Stimulated activated CD8-positive, alpha-beta memory T cell treated with anti-CD3 and anti-CD28 coated beads, Interleukin-12 subunit alpha, Interleukin-12 subunit beta, amount 100 ng/mL, for 4 hours (primary cell): ENCODE results near the gene CARNS1.
"Not testable (repeated sequence)": the region's sequence is repeated elsewhere in the genome, so short reads cannot be mapped to it uniquely, and the experiment has no call there.

Source experiments
- DNase-seq: peaks from one replicate; pipeline ENCODE4 v3.0.0-alpha.2; 2020; ENCODE audit warnings: low read depth

CARNS1 gene

DNA sequence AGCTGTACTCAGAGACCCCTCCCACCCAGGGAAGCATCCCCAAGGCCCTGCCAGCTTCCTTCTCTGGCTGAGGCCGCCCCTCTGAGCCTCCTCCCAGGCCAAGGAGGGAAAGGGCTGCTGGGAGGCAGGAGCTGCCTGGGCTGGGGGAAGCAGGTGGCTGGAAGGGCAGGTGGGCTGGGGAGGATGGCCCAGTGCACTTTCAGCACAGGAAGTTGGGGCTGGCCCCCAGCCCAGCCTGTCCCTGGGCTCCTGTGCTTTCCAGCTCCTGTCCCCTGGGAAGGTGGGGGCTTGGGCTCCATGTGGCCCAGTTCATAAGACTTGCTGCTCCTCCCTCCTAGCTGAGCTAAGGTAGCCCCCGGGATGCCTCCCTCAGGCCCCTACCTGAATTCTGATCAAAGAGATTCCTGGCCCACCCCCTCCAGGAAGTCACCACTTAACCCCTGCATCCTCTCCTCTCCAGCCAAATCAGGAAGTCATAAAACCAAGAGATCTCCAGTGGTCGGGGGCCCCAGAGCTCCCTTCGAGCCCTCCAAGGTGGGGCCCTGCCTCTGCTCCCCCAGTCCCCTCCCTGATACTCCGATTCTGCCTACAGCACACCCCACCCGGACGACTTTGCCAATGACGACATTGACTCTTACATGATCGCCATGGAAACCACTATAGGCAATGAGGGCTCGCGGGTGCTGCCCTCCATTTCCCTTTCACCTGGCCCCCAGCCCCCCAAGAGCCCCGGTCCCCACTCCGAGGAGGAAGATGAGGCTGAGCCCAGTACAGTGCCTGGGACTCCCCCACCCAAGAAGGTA is 18.7 kb upstream of the CARNS1 start:
- no peak for DNase-seq

DNA sequence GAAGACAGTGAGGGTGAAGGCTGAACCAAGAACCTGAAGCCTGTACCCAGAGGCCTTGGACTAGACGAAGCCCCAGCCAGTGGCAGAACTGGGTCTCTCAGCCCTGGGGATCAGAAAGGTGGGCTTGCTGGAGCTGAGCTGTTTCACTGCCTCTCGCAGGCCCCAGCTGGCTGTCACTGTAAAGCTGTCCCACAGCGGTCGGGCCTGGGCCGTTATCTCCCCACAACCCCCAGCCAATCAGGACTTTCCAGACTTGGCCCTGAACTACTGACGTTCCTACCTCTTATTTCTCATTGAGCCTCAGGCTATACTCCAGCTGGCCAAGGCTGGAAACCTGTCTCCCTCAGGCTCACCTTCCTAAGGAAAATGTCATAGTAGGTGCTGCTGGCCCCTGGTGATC is 17.9 kb upstream of the CARNS1 start:
- no peak for DNase-seq

DNA sequence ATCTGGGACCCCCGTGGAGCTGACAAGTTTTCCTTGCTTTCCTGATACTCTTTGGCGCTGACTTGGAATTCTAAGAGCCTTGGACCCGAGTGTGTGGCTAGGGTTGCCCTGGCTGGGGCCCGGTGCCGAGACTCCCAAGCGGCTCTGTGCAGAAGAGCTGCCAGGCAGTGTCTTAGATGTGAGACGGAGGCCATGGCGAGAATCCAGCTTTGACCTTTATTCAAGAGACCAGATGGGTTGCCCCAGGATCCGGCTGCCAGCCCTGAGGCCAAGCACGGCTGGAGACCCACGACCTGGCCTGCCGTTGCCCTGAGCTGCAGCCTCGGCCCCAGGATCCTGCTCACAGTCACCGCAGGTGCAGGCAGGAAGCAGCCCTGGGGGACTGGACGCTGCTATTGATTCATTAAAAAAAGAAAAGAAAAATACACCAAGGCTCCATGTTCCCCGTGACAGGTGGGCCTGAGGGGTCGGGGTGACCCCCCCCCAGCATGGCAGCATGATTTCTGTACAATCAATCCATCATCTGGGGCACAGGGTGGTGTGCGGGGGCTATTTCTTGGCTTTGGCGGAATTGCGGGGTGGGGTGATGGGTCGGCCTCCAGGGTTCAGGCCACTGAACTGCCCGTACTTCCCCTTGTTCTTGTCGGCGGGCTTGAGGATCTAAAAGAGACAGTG is 17.4 kb upstream of the CARNS1 start:
- no peak for DNase-seq

DNA sequence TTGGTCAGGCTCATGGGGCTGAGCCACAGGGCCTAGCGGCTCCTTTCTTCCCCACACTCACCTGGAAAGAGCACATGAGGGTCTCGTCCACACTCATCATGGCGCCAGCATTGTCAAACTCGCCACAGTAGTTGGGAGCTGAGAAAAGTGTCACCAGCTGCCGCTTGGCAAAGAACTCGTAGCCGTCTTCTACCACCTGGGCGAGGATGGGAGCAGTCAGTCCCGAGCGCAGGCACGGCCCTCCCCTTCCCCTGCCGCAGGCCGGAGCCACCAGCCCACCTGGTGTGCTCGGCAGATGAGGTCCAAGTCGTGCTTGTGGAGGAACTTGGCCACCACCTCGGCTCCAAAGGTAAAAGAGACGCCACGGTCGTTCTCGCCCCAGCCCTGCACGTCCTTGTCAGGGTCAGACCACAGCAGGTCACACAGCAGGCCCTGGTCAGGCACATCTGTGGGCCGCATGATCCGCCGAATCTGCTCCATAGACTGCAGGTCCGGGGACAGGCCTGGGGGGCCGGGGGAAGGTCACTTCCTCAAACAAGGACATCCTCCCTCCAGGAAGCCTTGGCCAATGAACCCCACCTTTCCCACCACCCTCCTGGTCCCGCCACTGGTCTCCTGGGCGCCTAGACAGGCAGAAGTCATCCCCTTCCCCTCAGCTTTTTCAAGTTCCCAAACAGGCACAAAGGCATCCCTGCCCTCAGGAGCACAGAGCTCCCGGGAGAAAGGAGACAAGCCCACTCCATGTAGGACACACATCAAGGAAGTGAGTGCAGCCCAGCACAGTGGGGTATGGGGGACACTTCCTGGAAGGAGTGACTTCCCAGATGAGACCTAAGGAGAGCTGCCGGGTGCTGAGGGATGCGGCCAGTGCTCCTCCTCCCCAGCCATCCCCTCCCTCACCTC is 16.6 kb upstream of the CARNS1 start:
- DNase-seq = no peak

DNA sequence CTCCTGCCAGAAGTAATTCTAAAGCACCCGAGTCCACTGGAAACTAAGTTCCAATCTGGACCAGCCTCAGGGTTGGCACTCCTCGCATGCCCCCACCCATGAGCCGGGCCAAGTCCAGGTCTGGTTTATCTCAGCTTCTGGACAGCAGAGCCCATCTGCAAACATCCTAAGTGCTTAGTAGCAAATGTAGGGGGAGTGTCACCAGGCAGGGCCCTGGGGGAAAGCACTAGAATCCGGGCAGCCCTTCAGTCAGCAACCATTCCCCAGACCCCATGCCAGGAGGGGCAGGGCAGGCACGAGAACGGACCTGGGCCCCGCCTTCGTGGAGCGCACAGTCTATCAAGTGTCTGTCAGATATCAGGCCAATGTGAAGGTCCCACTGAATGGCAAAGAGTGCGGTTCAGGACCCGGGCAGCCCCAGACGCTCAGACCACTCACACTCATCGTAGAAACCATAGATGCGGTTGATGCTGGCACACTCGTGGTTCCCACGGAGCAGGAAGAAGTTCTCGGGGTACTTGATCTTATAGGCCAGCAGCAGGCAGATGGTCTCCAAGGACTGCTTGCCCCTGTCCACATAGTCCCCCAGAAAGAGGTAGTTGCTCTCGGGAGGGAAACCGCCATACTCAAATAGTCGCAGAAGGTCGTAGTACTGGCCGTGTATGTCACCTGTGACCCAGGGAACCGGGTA is 15.1 kb upstream of the CARNS1 start:
- DNase-seq = no peak

DNA sequence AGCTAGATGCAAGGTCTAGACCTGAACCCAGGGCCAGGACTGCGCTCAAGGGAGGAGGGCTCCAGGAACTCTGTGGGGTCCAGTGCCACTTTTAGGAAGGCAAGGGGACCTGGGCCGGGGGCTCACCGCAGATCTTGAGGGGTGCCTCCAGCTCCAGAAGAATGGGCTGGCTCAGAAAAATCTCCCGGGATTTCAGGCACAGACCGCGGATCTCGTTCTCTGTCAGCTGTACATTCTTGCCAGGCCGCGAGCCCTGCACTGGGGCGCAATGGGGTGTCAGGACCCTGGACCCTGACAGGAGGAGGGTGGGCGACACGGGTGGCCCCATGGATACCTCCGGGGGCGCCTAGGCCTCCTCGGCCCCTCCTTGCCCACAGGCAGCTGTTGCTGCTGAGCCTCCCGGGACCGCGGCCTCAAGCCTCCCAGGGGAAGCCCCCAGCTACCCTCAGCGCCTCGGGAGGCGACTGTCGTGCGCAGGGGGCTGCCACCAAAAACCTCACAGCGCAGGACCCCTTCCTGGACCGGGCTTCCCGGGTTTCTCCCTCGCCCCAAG is 14.5 kb upstream of the CARNS1 start:
- no peak for DNase-seq

DNA sequence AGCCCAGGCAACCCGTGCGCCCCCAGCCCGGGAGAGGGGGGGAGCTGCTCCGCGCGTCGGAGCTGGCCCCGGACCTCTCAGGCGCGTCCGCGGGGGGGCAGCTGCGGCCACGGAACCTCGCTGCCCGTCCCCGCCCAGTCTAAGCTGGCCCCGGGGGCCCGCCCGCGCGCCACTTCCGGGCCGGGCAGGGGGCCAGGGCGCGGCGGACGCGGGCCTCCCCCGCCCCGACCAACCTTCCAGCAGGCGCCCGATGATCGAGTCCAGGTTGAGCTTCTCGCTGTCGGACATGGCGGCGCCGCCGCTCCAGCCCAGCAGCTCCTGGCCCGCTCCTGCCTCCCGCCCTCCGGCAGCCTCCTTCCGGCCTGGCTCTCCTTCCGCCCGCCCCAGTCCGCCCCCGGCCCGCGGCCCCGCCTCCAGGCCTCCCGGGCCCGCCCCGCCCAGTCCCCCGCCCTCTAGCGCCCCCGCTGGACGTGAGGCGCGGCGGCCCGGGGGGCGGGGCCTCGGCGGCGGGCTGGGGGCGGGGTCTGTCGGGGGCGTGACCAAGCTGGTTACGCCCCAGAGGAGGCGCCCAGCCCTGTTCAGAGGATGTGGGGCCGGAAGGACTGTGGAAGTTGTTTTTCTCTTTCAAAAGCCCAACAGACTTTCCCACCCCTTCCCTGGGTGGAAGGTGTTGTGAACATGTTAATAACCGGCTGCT is 13.8 kb upstream of the CARNS1 start, which contains the start of gene PPP1CA:
PPP1CA (minus strand) TSS at position 364 of the 697 bp plus-strand sequence; CDS start at position 288, 76 bp downstream.
- DNase-seq = peak; percentile 88

DNA sequence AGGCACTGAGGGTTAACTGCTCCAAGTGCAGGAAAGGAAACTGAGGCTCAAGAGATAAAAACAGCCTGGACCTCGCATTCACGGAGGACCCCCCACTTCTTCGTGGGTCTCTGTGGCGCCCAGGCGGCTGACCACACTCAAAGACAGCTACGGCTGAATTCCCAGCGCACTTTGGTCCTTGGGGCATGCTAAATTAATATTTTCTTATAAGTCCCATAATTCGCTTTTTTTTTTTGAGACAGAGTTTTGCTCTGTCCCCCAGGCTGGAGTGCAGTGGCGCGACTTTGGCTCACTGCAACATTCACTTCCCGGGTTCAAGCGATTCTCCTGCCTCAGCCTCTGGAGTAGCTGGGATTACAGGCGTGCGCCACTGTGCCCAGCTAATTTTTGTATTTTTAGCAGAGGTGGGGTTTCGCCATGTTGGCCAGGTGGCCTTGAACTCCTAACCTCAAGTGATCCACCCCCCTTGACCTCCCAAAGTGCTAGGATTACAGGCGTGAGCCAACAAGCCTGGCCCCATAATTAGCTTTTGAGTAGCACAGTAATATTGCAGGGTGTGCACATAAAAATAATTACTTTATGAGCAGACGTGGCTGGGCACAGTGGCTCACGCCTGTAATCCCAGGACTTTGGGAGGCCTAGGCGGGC is 13.2 kb upstream of the CARNS1 start:
- not testable (repeated sequence) for DNase-seq

DNA sequence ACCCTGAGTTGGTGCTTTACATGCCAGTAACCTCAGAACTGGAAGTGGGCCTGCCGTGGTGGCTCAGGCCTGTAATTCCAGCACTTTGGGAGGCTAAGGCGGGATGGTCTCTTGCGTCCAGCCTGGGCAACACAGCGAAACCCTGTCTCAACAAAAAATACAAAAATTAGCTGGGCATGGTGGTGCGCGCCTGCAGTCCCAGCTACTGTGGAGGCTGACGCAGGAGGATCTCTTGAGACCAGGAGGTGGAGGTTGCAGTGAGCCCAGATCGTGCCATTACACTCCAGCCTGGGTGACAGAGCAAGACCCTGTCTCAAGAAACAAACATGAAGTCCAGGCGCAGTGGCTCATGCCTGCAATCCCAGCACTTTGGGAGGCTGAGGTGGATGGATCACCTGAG is 12.4 kb upstream of the CARNS1 start:
- DNase-seq = not testable (repeated sequence)

DNA sequence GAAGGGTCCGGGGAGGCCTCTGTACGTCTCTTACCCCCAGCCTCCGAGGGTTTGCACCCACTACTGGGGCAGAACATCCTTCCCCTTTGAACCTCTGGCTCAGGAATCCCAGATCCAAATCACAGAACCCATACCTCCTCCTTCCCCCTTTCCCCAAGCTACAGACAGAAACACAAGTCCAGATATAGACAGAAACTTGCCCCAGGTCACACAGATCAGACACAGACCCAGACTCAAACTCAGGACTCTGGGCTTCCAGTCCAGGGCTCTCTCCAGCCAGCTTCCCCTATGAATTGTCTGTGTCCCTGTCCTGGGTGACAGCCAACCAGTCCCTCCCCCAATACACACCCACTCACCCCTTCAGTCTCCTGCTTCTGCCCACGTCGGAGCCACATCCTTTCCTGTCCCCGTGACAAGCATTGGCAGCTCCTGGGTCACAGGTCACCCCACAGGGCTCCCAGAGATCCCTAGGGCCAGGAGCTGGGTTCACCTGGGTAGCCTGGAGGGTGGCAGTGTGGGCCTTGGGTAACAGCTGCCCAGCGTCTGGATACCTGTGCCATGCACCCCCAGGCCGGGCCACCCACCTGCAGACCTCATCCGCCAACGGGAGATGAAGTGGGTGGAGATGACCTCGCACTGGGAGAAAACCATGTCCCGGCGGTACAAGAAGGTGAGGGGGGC is 10.8 kb upstream of the CARNS1 start:
- DNase-seq = peak; percentile 41

DNA sequence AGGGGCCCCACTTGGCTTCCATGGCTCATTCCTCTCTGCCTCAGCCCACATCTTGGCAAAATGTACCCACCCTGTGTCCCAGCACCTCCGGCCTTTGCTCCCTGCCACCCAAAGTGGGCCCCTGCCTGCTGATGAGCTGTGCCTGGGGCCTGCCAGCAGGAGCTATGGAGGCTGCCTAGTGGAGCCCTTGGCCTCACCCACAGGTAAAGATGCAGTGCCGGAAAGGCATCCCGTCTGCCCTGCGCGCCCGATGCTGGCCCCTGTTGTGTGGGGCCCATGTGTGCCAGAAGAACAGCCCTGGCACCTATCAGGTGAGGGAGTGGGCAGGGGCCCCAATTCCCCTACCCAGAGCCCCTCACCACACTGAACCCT is 10.3 kb upstream of the CARNS1 start:
- DNase-seq = no peak

DNA sequence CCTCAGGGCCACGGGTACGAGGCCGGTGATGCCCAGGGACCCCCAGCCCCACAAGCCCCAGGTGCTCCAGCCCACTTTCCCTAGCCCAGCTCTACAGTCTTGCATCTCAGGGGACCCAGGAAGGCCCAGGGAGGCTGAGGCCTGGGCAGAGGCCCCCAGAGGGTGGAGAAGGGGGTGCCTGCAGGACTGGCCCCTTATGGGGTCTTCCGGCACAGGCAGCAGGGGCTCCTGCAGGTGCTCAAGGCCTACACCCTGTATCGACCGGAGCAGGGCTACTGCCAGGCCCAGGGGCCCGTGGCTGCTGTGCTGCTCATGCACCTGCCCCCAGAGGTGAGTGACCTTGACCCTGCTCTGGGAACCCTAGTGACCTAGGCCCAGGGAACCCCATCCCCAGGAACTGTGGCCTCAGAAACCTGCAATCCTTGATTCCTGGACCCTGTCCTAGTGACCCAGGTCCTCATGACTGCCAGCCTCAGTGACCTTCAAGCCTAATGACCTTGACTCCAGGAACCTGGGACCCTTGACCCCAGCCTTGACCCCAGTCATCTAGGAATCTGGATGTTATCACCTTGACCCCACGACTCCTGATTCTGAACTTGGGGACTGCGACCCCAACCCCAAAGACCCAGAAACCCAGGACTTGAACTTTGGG is 9.7 kb upstream of the CARNS1 start:
- DNase-seq = no peak

DNA sequence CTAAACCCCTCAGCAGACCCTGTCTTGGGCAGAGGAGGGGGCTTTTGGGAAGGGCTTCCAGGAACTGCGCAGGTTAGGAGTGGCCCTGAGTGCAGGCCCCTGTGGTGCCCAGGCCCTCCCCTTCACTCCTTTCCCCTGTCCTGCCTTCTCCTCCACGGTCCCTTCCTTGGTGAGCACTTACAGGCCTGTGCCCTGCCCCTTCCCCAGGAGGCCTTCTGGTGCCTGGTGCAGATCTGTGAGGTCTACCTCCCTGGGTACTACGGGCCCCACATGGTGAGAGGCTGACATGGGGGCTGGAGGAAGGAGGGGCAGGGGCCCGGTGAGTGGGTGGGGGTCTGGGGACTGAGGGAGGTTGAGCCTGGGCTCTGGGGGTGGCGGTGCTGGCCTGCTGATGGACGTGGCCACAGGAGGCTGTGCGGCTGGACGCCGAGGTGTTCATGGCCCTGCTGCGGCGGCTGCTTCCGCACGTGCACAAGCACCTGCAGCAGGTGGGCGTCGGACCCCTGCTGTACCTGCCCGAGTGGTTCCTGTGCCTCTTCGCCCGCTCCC is 9.0 kb upstream of the CARNS1 start:
- DNase-seq = no peak

DNA sequence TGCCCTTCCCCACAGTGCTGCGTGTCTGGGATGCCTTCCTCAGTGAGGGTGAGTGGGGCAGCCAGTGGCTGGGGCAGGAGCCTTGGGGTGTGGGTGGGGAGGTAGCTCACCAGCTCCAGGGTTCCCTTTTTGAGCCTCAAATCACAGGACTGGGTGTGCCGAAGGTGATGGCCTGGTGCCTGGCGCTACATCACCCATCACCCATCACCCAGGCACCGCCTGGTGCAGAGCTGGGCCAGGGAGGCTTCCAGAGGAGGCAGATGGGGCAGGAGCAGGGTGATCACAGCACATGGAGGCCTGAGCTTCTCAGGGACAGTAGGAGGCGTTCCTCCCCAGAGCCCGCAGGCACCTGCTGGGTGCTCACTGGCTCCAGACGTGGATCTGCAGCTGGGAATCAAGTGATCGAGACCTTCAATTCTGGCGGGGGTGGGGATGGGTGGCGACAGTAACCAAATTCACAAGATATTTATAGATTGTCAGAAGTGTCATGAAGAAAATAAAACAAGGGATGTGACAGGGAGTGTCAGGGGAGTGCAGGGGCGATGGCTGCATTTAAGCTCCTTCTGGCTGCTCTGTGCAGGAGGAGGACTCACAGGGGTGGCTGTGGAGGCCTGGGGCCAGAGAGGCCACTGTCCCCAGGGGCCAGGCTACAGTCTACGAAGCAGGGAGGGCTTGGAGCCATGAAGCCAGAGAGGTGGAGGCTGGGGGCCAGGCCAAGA is 8.3 kb upstream of the CARNS1 start:
- DNase-seq = no peak

DNA sequence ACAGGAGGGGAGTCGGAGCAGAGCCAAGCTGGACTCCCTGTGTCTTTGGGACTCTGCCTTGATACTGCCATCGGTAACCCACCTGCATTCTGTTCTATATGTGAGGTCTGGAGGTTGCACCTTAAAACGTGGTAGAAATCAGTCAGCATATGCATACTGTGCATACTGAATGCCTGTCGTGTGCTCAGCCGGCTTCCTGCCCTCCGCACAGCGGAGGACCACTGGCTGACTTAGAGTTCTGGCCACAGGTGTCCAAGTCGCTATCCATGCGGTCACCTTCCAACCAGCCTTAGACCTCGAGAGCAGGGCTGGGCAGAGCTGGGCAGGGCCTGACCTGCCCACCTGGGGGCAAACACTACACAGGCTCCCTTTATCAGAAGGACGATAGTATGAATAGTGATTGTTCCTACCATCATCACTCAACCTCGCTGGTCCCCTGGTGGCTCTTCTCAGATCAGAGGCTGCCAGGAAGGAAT is 7.8 kb upstream of the CARNS1 start:
- no peak for DNase-seq

DNA sequence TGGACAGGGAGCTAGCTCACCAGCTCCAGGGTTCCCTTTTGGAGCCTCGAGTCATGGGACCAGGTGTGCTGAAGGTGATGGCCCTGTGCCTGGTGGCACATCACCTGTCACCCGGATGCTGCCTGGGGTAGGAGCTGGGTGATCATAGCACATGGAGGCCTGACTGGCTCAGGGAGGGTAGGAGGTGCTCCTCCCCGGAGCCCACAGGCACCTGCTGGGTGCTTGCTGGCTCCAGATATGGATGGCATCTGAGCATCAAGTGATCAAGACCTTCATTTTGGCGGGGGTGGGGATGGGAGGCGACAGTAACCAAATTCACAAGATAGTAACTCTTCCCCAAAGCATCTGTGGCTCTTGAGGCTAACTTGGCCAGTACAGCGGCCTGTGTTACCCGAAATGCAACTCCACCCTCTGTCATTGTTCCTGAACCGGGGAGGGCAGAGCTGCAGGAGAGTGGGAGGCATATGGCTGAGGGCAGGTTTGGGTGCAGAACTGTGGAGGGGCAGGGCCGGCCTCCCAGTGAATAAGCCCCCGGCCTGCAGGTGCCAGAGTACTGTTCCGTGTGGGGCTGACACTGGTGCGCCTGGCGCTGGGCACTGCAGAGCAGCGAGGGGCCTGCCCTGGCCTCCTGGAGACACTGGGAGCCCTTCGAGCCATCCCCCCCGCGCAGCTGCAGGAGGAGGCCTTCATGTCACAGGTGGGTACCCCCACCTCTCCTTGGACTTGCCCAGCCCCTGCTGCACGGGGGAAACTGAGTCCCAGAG is 6.9 kb upstream of the CARNS1 start:
- no peak for DNase-seq

DNA sequence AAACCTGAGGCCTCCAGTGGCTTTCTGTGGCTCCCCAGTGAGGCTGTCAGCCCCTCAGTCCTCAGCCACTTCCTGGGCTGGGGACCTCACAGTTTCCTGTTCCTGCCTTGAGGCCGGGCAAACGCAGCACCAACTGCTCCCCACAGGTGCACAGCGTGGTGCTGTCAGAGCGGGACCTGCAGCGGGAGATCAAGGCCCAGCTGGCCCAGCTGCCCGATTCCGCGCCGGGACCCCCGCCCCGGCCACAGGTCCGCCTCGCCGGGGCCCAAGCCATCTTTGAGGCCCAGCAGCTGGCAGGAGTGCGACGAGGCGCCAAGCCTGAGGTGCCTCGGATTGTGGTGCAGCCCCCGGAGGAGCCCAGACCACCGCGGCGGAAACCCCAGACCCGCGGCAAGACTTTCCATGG is 6.2 kb upstream of the CARNS1 start:
- peak; percentile 39 for DNase-seq
